Ascending aorta (tissue), 2 donors: Measurements from ENCODE around the gene MLLT10. TPM values are rescaled to one million over a fixed set of nuclear protein-coding genes. Genes with fewer than 3 reads are reported as not detected.
"Not testable (repeated sequence)": the region's sequence is repeated elsewhere in the genome, so short reads cannot be mapped to it uniquely, and the experiment has no call there.

Experiments
- DNase-seq, 2 donors: peaks; one replicate each; pipeline ENCODE4 v3.0.0-alpha.2; 2019; ENCODE audit warnings: low spot score in 2 of 2
- H3K27ac ChIP-seq, 2 donors: fragments of 200-600 bp; sonication (generic); one replicate each; pipeline ENCODE4 v1.5.1; 2016 to 2017; ENCODE audit warnings: mild to moderate bottlenecking in 1 of 2
- H3K27me3 ChIP-seq: fragments of 200-600 bp; sonication (generic); one replicate; pipeline ENCODE4 v1.5.1; 2017
- H3K36me3 ChIP-seq, 2 donors: fragments of 200-600 bp; sonication (generic); one replicate each; pipeline ENCODE4 v1.5.1; 2016
- H3K4me1 ChIP-seq, 2 donors: fragments of 200-600 bp; sonication (generic); one replicate each; pipeline ENCODE4 v1.5.1; 2016 to 2017; ENCODE audit warnings: mild to moderate bottlenecking in 1 of 2
- H3K4me3 ChIP-seq, 2 donors: fragments of 200-600 bp; sonication (generic); one replicate each; pipeline ENCODE4 v1.5.1; 2016 to 2017; ENCODE audit warnings: mild to moderate bottlenecking in 1 of 2
- H3K9me3 ChIP-seq, 2 donors: fragments of 200-600 bp; sonication (generic); one replicate each; pipeline ENCODE4 v1.5.1; 2016
- intact Hi-C: fragments of 100-400 bp; cut with DNase I; formaldehyde crosslinking; loops from one replicate; pipeline ENCODE4 v1.15.1; 2023
- total RNA-seq: library from RNA; depleted of rRNA; stranded (reverse); fragments of >200 nt; gene quantifications from one replicate; pipeline ENCODE4 v1.1.0, GENCODE V29; 2016
- TF ChIP-seq, protein P1 (sequence below), 3 experiments: fragments of 200-600 bp in 2 of 3; fragments of 450-650 bp in 1 of 3; sonication (generic) in 2 of 3; IDR thresholded peaks; one replicate each; pipeline ENCODE4 v1.5.1; 2016 to 2019; ENCODE audit warnings: antibody characterized with exemption in 3 of 3, mild to moderate bottlenecking in 1 of 3, moderate library complexity in 1 of 3

Gene MLLT10
- total RNA-seq, 1 donor from 2014 or later = 16.3 TPM

DNA sequence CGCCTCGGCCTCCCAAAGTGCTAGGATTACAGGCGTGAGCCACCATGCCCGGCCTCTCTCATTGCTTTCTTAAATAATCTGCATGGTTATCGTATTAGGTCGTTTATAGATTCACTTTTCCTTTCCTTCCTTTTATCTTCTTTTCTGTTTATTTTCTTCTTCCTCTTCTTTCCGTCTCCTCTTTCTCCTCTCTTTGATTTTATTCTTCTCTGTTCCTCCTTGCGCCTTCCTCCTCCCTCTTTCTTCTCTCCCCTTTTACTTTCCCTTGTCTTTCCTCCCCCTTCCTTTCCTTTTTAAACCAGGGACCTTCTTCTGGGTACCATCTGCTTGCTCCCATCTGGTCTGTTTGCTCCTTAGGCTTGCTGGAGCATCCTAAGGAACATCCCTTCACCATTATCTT, 18.6 kb downstream of the MLLT10 start:
- H3K27me3 ChIP-seq = no peaks in the 10 kb centered on the region
- DNase-seq = no peak
- intact Hi-C loops = no loop called here
- peaks cover 23 to 34% of the 10 kb centered on the region in 2 donors for H3K36me3 ChIP-seq
- no peak overlapping the region for H3K4me3 ChIP-seq
- peaks cover 0 to 2% of the 10 kb centered on the region in 2 donors for H3K4me1 ChIP-seq
- TF ChIP-seq, protein P1, sequence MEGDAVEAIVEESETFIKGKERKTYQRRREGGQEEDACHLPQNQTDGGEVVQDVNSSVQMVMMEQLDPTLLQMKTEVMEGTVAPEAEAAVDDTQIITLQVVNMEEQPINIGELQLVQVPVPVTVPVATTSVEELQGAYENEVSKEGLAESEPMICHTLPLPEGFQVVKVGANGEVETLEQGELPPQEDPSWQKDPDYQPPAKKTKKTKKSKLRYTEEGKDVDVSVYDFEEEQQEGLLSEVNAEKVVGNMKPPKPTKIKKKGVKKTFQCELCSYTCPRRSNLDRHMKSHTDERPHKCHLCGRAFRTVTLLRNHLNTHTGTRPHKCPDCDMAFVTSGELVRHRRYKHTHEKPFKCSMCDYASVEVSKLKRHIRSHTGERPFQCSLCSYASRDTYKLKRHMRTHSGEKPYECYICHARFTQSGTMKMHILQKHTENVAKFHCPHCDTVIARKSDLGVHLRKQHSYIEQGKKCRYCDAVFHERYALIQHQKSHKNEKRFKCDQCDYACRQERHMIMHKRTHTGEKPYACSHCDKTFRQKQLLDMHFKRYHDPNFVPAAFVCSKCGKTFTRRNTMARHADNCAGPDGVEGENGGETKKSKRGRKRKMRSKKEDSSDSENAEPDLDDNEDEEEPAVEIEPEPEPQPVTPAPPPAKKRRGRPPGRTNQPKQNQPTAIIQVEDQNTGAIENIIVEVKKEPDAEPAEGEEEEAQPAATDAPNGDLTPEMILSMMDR (IDR thresholded peaks at IDR 0.05) = no peak
- no peaks in the 10 kb centered on the region for H3K9me3 ChIP-seq
- no peak overlapping the region for H3K27ac ChIP-seq

DNA sequence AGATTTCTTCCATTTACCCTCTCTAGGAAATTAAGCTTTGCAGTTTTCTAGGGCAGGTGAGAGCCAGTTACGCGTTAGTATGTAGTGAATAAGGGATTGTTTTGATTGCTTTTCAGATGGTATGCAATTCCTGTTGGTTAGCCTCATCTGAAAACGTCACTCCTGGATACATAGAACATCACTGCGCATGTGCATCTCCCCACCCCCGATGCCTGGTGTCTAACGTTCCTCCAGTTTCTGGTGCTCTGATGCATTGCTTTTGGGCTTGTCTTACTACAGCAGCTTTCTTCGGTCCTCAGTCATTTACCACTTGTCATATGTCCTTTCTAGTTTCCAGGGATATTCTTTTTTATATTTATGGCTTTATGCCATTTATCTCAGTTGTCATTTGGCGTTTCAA, 22.5 kb downstream of the MLLT10 start:
- Histone ChIP-seq H3K4me1 (no peaks in the 10 kb centered on the region), H3K9me3 (no peaks in the 10 kb centered on the region), H3K36me3 (peaks cover 21 to 43% of the 10 kb centered on the region in 2 donors), H3K27ac (no peak overlapping the region), H3K4me3 (no peak overlapping the region), H3K27me3 (no peaks in the 10 kb centered on the region)
- DNase-seq = no peak
- TF ChIP-seq, protein P1 (IDR thresholded peaks at IDR 0.05) = no peak
- intact Hi-C loops = no loop called here

DNA sequence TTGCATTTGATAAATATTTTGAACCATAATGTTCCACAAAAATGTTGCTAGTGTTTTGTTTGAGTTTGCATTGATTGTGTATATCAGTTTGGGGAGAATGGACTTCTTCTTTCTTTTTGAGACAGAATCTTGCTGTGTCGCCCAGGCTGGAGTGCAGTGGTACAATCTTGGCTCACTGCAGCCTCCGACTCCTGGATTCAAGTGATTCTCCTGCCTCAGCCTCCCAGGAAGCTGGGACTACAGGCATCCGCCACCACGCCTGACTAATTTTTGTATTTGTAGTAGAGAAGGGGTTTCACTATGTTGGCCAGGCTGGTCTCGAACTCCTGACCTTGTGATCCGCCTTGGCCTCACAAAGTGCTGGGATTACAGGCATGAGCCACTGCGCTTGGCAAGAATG, 25.0 kb downstream of the MLLT10 start:
- H3K27me3 ChIP-seq, H3K4me3 ChIP-seq, H3K4me1 ChIP-seq, H3K27ac ChIP-seq, H3K9me3 ChIP-seq, DNase-seq, intact Hi-C loops: not testable (repeated sequence)
- H3K36me3 ChIP-seq = peaks cover 21 to 32% of the 10 kb centered on the region in 2 donors

DNA sequence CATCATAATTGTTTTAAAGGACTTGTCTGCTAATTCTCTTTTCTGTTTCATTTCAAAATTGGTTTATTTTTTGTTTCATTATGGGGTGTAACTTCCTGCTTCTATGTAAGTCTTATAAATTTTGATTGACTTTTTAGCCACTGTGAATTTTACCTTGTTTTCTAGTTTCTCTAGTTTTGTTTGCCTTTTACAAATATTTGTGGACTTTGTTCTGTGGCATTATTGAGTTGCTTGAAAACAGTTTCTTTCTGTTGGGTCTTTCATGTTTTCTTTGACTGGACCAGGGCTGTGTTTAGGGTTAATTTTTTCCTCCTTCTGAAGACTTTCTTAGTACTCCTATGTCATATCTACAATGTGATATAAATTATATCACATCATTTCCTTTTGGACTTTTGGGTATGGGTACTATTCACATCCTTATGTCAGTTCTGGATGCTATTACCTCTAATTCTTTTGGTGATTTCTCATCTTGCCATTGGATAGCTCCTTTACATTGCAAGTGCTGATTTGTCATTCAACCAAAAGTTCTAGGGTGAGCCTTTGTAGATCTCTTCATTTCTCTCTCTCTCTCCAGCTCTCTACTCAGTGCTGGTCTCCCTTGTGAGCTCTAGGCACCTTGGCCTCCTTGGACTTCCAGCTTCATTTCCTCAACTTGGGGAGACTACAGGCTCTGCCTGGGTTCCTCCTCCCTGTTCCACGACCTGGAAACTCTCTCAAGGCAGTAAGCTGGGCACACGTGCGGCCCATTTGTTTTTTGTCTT, 36.9 kb downstream of the MLLT10 start:
- Histone ChIP-seq H3K4me3 (no peak overlapping the region), H3K36me3 (no peaks in the 10 kb centered on the region), H3K27ac (no peak overlapping the region), H3K9me3 (no peaks in the 10 kb centered on the region), H3K4me1 (peaks cover 0 to 21% of the 10 kb centered on the region in 2 donors), H3K27me3 (no peaks in the 10 kb centered on the region)
- no peak for DNase-seq
- TF ChIP-seq, protein P1 (IDR thresholded peaks at IDR 0.05) = no peak
- intact Hi-C loops = no loop called here

DNA sequence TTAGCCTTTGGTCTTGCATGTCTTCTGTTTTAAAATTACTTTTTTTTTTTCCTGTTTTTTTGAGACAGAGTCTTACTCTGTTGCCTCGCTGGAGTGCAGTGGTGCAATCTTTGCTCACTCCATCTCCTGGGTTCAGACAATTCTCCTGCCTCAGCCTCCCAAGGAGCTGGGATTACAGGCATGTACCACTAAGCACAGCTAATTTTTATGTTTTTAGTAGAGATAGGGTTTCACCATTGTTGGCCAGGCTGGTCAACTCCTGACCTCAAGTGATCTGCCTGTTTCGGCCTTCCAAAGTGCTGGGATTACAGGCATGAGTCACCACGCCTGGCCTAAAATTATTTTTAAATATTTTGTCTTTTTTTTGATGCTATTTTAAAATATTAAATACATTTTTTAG, 38.5 kb downstream of the MLLT10 start:
- Histone ChIP-seq H3K27me3 (no peaks in the 10 kb centered on the region), H3K4me1 (peaks cover 3 to 19% of the 10 kb centered on the region in 2 donors), H3K36me3 (no peaks in the 10 kb centered on the region), H3K4me3 (no peak overlapping the region), H3K9me3 (no peaks in the 10 kb centered on the region), H3K27ac (peak overlapping the region in 1 of 2 donors; percentile 34)
- TF ChIP-seq, protein P1 (IDR thresholded peaks at IDR 0.05) = no peak
- intact Hi-C loops = no loop called here
- DNase-seq = peak in 1 of 2 donors; percentile 76

DNA sequence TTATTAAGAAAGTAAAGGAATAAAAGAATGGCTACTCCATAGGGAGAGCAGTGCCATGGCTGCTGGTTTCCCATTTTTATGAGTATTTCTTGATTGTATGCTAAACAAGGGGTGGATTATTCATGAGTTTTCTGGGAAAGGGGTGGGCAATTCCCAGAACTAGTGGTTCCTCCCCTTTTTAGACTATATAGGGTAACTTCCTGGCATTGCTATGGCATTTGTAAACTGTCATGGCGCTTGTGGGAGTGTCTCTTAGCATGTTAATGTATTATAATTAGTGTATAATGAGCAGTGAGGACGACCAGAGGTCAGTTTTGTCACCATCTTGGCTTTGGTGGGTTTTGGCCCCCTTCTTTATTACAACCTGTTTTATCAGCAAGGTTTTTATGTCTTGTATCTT, 40.5 kb downstream of the MLLT10 start:
- intact Hi-C loops, H3K36me3 ChIP-seq, H3K9me3 ChIP-seq, H3K27me3 ChIP-seq, H3K4me3 ChIP-seq, DNase-seq: not testable (repeated sequence)
- Histone ChIP-seq H3K27ac (peak overlapping the region in 1 of 2 donors; percentile 4), H3K4me1 (peaks cover 3 to 19% of the 10 kb centered on the region in 2 donors)
